Effector memory CD4-positive, alpha-beta T cell (primary cell): Measurements from ENCODE around the gene KTN1.

Experiments
- DNase-seq, 3 donors: peaks; one replicate each; pipeline ENCODE4 v3.0.0-alpha.2; 2020
- H3K27ac ChIP-seq: 2 replicates; pipeline ENCODE4 v1.7.0; 2013; ENCODE audit warnings: mild to moderate bottlenecking, low read length, moderate library complexity; ENCODE audit not compliant: insufficient read depth, poor library complexity, severe bottlenecking
- H3K27me3 ChIP-seq: replicated peaks from 2 replicates; pipeline ENCODE4 v1.7.0; 2013; ENCODE audit warnings: mild to moderate bottlenecking, low read length; ENCODE audit not compliant: insufficient read depth, control insufficient read depth, poor library complexity, severe bottlenecking
- H3K36me3 ChIP-seq: 2 replicates; pipeline ENCODE4 v1.7.0; 2013; ENCODE audit warnings: mild to moderate bottlenecking, low read length, moderate library complexity; ENCODE audit not compliant: control insufficient read depth, insufficient read depth
- H3K4me1 ChIP-seq: 2 replicates; pipeline ENCODE4 v1.7.0; 2013; ENCODE audit warnings: low read length, mild to moderate bottlenecking; ENCODE audit not compliant: control insufficient read depth, insufficient read depth, poor library complexity, severe bottlenecking
- H3K4me3 ChIP-seq: 2 replicates; pipeline ENCODE4 v1.7.0; 2013; ENCODE audit warnings: low read length, low read depth, mild to moderate bottlenecking; ENCODE audit not compliant: insufficient read depth, poor library complexity, severe bottlenecking
- H3K9me3 ChIP-seq: 2 replicates; pipeline ENCODE4 v1.7.0; 2013; ENCODE audit warnings: mild to moderate bottlenecking, low read length, moderate library complexity; ENCODE audit not compliant: control insufficient read depth

The KTN1 gene

DNA sequence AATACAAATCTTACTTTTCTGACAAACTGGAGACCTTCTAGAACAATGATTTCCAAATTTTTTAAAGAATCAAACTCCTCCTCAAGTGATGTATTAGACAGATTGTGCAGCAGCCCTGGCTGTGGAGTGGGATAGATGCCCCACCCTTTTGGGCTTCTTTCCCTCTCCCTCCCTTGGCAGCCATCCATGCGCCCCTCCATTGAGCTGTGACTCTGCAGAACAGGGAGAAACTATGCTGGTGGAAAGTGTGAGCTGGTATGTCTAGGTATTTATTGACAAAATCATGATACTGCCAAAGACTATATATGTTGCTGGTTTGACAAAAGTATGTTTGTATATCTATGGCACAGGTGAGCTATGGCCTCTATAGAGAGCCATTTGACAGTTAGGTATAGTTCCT lies 138.5 kb downstream of the KTN1 start:
- Histone ChIP-seq H3K4me3 (no peak overlapping the region), H3K27ac (no peak overlapping the region), H3K9me3 (no peaks in the 10 kb centered on the region), H3K4me1 (no peaks in the 10 kb centered on the region), H3K36me3 (no peaks in the 10 kb centered on the region), H3K27me3 (no peaks in the 10 kb centered on the region)
- no peak for DNase-seq

- Histone ChIP-seq H3K9me3 (no peaks in the 10 kb centered on the region), H3K27ac (no peak overlapping the region), H3K36me3 (no peaks in the 10 kb centered on the region), H3K4me3 (no peak overlapping the region), H3K27me3 (no peaks in the 10 kb centered on the region), H3K4me1 (no peaks in the 10 kb centered on the region)
- no peak for DNase-seq
Measured at GRCh38 chr14:55720796-55721195, 140.8 kb downstream of the KTN1 start.

DNA sequence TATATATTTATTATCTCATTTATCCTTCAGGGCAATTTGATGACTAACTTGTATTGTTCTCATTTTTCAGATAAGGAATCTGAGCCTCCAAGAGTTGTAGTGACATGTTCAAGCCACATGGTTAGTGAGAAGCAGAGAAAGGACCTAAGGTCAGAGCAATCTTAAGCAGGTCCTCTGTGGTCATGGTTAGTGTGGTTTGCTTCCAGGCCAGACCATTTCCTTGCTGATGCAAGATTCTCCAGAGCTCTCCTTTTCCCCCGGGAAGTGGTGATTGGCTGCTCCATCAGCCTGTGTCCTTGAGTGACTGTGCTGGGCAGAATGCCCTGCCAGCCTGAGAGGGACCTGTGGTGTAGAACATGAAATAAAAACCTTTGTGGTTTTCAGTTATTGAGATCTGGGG lies 141.3 kb downstream of the KTN1 start:
- H3K27me3 ChIP-seq = no peaks in the 10 kb centered on the region
- no peak overlapping the region for H3K4me3 ChIP-seq
- H3K36me3 ChIP-seq = no peaks in the 10 kb centered on the region
- DNase-seq = no peak
- H3K4me1 ChIP-seq = no peaks in the 10 kb centered on the region
- no peak overlapping the region for H3K27ac ChIP-seq
- no peaks in the 10 kb centered on the region for H3K9me3 ChIP-seq

DNA sequence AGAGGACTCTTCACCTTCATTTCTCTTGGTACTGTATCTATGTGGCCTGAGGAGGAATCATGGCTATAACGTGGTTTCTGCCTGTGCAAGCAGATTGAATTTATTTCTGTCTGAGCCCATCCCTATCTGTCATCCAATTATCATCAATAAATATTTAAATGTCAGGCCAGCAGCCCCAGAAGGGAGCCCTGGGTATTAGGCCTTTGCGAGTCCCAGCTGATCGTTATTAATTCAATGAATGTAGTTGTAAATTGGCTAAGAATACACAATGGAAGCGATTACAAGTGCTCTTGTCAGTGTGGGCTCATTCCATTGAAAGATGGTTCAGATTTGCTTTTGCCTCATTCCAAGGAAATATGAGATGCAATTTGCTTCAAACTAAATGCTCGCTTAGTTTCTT lies 142.0 kb downstream of the KTN1 start:
- no peak for DNase-seq
- Histone ChIP-seq H3K4me3 (no peak overlapping the region), H3K9me3 (no peaks in the 10 kb centered on the region), H3K27me3 (no peaks in the 10 kb centered on the region), H3K27ac (no peak overlapping the region), H3K36me3 (no peaks in the 10 kb centered on the region), H3K4me1 (no peaks in the 10 kb centered on the region)

DNA sequence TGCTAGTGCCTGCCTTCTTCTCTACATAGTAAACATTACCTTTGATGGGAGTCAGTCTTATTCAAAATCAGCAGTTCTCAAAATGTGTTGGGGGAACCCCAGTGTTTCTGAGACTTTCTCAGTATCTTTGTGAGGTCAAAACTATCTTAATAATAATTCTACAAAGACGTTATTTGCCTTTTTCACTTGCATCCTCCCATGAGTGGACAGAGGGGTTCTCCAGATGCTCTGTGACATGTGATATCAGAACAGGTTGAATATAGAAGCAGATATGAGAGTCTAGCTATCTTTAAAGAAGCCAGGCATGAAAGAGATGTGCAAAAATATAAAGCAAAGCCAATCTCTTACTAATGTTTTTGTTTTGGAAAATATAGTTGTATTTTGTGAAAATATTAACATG lies 144.7 kb downstream of the KTN1 start:
- Histone ChIP-seq H3K27me3 (no peaks in the 10 kb centered on the region), H3K4me1 (no peaks in the 10 kb centered on the region), H3K9me3 (no peaks in the 10 kb centered on the region), H3K4me3 (no peak overlapping the region), H3K27ac (no peak overlapping the region), H3K36me3 (no peaks in the 10 kb centered on the region)
- DNase-seq = no peak

DNA sequence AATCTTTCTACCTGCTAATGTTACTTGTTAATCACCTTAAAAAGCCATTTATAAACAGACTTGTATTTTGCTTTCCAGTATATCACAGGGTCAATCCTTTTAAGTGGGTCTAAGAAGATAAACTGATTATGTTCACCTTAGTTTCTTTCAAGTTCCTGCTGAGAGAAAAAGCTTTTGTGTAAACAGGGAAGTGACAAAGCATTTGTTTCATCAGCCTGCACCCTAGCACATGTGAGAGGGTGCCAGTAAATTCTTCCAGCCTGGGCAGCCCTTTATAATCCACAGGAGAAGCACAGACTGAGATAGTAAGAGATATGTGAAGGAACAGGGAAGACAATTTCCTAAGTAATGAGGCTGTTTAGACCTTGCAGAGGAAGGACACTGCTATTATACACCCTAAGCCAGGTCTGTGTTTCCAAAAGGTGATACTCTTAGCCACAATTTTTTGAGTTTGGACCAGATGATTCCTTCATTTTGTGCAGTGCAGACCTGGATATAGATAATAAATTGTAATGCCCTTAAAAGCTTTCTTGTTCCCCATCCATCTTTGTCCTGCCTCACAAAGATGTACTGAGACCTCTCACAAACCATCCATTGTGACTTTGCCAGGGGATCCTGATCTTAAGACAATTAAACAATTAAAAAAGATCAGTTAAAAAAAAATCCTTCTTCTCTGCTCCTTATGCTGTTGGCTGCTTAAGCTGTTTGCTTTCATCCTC lies 150.7 kb downstream of the KTN1 start:
- Histone ChIP-seq H3K36me3 (no peaks in the 10 kb centered on the region), H3K27ac (no peak overlapping the region), H3K4me1 (no peaks in the 10 kb centered on the region), H3K9me3 (no peaks in the 10 kb centered on the region), H3K27me3 (no peaks in the 10 kb centered on the region), H3K4me3 (no peak overlapping the region)
- no peak for DNase-seq

DNA sequence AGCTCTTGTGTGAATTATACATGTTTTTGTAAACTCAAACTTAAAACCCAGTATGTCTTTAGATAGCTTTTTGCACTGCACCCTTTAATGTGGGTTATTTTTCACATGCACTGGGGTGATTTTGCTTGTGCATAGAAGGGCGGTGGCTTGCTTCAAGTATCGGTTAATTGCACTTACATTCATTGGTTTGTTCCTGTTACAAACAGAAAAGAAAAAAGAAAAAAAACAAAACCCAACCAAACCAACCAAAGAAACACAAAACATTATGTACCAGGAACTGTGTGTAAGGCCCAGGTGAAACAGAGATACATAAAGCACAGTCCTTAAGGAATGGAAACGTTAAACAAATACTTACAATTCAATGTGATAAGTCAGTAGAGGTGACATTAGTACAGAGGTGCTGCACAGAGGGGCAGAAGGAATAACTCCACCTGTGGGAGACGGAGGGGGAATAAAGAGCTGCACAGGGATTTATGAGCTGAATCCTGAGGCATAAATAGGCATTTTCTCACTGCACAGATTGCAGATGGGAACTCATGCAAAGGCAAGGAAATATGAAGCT lies 151.4 kb downstream of the KTN1 start:
- no peak overlapping the region for H3K4me3 ChIP-seq
- H3K27ac ChIP-seq = no peak overlapping the region
- no peaks in the 10 kb centered on the region for H3K27me3 ChIP-seq
- H3K4me1 ChIP-seq = no peaks in the 10 kb centered on the region
- DNase-seq = no peak
- no peaks in the 10 kb centered on the region for H3K9me3 ChIP-seq
- H3K36me3 ChIP-seq = no peaks in the 10 kb centered on the region

- no peaks in the 10 kb centered on the region for H3K27me3 ChIP-seq
- no peak overlapping the region for H3K4me3 ChIP-seq
- no peaks in the 10 kb centered on the region for H3K4me1 ChIP-seq
- no peaks in the 10 kb centered on the region for H3K9me3 ChIP-seq
- H3K36me3 ChIP-seq = no peaks in the 10 kb centered on the region
- H3K27ac ChIP-seq = no peak overlapping the region
- DNase-seq = peak in 2 of 3 donors; percentile 7 to 31
Measured at GRCh38 chr14:55731881-55732498, 152.0 kb downstream of the KTN1 start.

- H3K9me3 ChIP-seq = no peaks in the 10 kb centered on the region
- H3K27ac ChIP-seq = no peak overlapping the region
- no peaks in the 10 kb centered on the region for H3K27me3 ChIP-seq
- no peaks in the 10 kb centered on the region for H3K36me3 ChIP-seq
- no peaks in the 10 kb centered on the region for H3K4me1 ChIP-seq
- DNase-seq = no peak
- no peak overlapping the region for H3K4me3 ChIP-seq
Measured at GRCh38 chr14:55733599-55733998, 153.6 kb downstream of the KTN1 start.
